Testis (tissue), 3 donors: ENCODE results near the gene ADM5. TPM values are rescaled to one million over a fixed set of nuclear protein-coding genes. Genes with fewer than 3 reads are reported as not detected.

Source experiments
- DNase-seq: peaks from one replicate; pipeline ENCODE4 v3.0.0-alpha.2; 2019
- H3K27ac ChIP-seq, 2 donors: fragments of 200-600 bp; sonication (generic); one replicate each; pipeline ENCODE4 v1.5.1; 2019
- H3K27me3 ChIP-seq: fragments of 200-600 bp; sonication (generic); one replicate; pipeline ENCODE4 v1.5.1; 2019
- H3K36me3 ChIP-seq: fragments of 200-600 bp; sonication (generic); one replicate; pipeline ENCODE4 v1.5.1; 2017; ENCODE audit warnings: low read depth; ENCODE audit errors: missing control alignments
- H3K4me1 ChIP-seq: fragments of 200-600 bp; sonication (generic); one replicate; pipeline ENCODE4 v1.5.1; 2019
- H3K4me3 ChIP-seq, 2 donors: fragments of 200-600 bp; sonication (generic); one replicate each; pipeline ENCODE4 v1.5.1; 2017 to 2019
- H3K9me3 ChIP-seq: fragments of 200-600 bp; sonication (generic); one replicate; pipeline ENCODE4 v1.5.1; 2017
- CTCF ChIP-seq, 3 experiments: fragments of 450-650 bp in 2 of 3; fragments of 200-600 bp in 1 of 3; sonication (generic) in 1 of 3; IDR thresholded peaks; one replicate each; pipeline ENCODE4 v1.5.1; 2016 to 2019; ENCODE audit warnings: antibody characterized with exemption in 3 of 3, mild to moderate bottlenecking in 2 of 3, moderate library complexity in 1 of 3
- POLR2A ChIP-seq: fragments of 450-650 bp; IDR thresholded peaks from one replicate; pipeline ENCODE4 v1.6.1; 2017; ENCODE audit warnings: antibody characterized with exemption, mild to moderate bottlenecking, moderate library complexity
- WGBS, 2 donors: methylation state at CpG; one replicate each; pipeline ENCODE4 v1.1.5; 2018; 5-methylcytosine and 5-hydroxymethylcytosine counted together
- intact Hi-C: fragments of 100-400 bp; cut with DNase I; formaldehyde crosslinking; loops from one replicate; pipeline ENCODE4 v1.15.1; 2023; ENCODE audit warnings: low total_unique reads
- polyA plus RNA-seq: library from polyadenylated mRNA; stranded (reverse); fragments of 350-450 nt; fragmentation: Illumina TruSeq; extraction: RNeasy Lipid Tissue Mini Kit (QIAGEN cat#74804); gene quantifications from one replicate; pipeline ENCODE4 v1.2.3, GENCODE V29; 2014; ENCODE audit warnings: low read depth, low replicate concordance; ENCODE audit not compliant: insufficient read depth
- total RNA-seq, 2 donors: library from RNA; depleted of rRNA; stranded (reverse); fragments of >200 nt; gene quantifications; one replicate each; pipeline ENCODE4 v1.2.3, GENCODE V29; 2016

Gene ADM5
- total and polyA plus RNA-seq, 3 donors from 2014 or later: 2.2 to 5.0 (median 2.9) TPM

- Histone ChIP-seq H3K4me3 (peak overlapping the region; percentile 86 to 91), H3K27me3 (no peaks in the 10 kb centered on the region), H3K9me3 (no peaks in the 10 kb centered on the region), H3K27ac (peak overlapping the region; percentile 79 to 96), H3K4me1 (peaks cover 42% of the 10 kb centered on the region), H3K36me3 (no peaks in the 10 kb centered on the region)
- WGBS, 2 donors: 0 to 1% methylated on average over 32 to 34 of the region's 34 CpGs
- peak; percentile 100 for DNase-seq
- TF ChIP-seq CTCF (IDR thresholded peaks at IDR 0.05) (no peak), POLR2A (no peak)
- intact Hi-C loops: no loop called here
These were observed 12.6 kb upstream of the ADM5 start for GRCh38 chr19:49676784-49677230.

- Histone ChIP-seq H3K27me3 (no peaks in the 10 kb centered on the region), H3K4me3 (peak within 1 kb of the TSS; percentile 86 to 91), H3K36me3 (no peaks in the 10 kb centered on the region), H3K27ac (peak within 1 kb of the TSS; percentile 79 to 96), H3K4me1 (peaks cover 42% of the 10 kb centered on the region), H3K9me3 (no peaks in the 10 kb centered on the region)
- 0 to 1% methylated on average over 22 to 37 of the region's 57 CpGs for WGBS, 2 donors
- intact Hi-C loops: no loop called here
- DNase-seq: no peak
- TF ChIP-seq POLR2A (peak; percentile 92), CTCF (IDR thresholded peaks at IDR 0.05) (no peak)
These were observed 12.0 kb upstream of the ADM5 start, which contains the start of gene PRMT1 for GRCh38 chr19:49677231-49677900. TSS of gene PRMT1 (plus strand) at chr19:49677271. CDS start at chr19:49677281, 10 bp downstream.

- H3K4me1 ChIP-seq: peaks cover 42% of the 10 kb centered on the region
- no peaks in the 10 kb centered on the region for H3K27me3 ChIP-seq
- H3K27ac ChIP-seq: peak overlapping the region; percentile 79 to 91
- no peak for TF ChIP-seq POLR2A
- peak; percentile 49 to 69 (median 59) for TF ChIP-seq CTCF (IDR thresholded peaks at IDR 0.05)
- no peaks in the 10 kb centered on the region for H3K9me3 ChIP-seq
- peak; percentile 72 for DNase-seq
- H3K36me3 ChIP-seq: no peaks in the 10 kb centered on the region
- intact Hi-C loops: no loop called here
- WGBS, 2 donors: 0 to 1% methylated on average over 14 to 17 of the region's 21 CpGs
- peak overlapping the region; percentile 86 to 91 for H3K4me3 ChIP-seq
These were observed 11.3 kb upstream of the ADM5 start for GRCh38 chr19:49677901-49678674.

- WGBS, 2 donors: 49 to 52% methylated on average over 7 to 12 of the region's 12 CpGs
- Histone ChIP-seq H3K27ac (peak overlapping the region in 1 of 2 donors; percentile 91), H3K9me3 (no peaks in the 10 kb centered on the region)
These were observed 10.2 kb upstream of the ADM5 start for GRCh38 chr19:49678985-49679770.

More at GRCh38 chr19:49678985-49679770, 10.2 kb upstream of the ADM5 start:
- Histone ChIP-seq H3K4me1 (peaks cover 42% of the 10 kb centered on the region), H3K27me3 (no peaks in the 10 kb centered on the region), H3K4me3 (no peak overlapping the region), H3K36me3 (no peaks in the 10 kb centered on the region)
- no peak for DNase-seq
- intact Hi-C loops: no loop called here
- TF ChIP-seq CTCF (IDR thresholded peaks at IDR 0.05) (no peak), POLR2A (no peak)
